Epithelial cell of esophagus (primary cell): ENCODE measurements around the gene TMEM209.
A peak's percentile ranks its signal among the peaks of the same experiment; 100 is the strongest.

Experiments used
- DNase-seq: peaks from one replicate; pipeline ENCODE4 v3.0.0; 2010; ENCODE audit warnings: low read depth
- H3K4me3 ChIP-seq: 2 replicates; pipeline ENCODE4 v1.5.1; 2011; ENCODE audit warnings: mild to moderate bottlenecking, low read length, control low read depth
- CTCF ChIP-seq: IDR thresholded peaks from 2 replicates; pipeline ENCODE4 v1.5.1; 2011; ENCODE audit warnings: low read depth, mild to moderate bottlenecking, low read length, control low read depth, inconsistent platforms; ENCODE audit not compliant: insufficient read depth; ENCODE audit errors: missing control alignments

Gene TMEM209

GRCh38 chr7:130180571-130181262 is 24.5 kb downstream of the TMEM209 start:
- TF ChIP-seq CTCF, result no peak
- DNase-seq, result peak; percentile 86

GRCh38 chr7:130179631-130180030 is 25.6 kb downstream of the TMEM209 start:
- no peak for DNase-seq
- no peak for TF ChIP-seq CTCF

More at GRCh38 chr7:130180571-130181262, 24.5 kb downstream of the TMEM209 start:
- no peak overlapping the region for H3K4me3 ChIP-seq

DNA sequence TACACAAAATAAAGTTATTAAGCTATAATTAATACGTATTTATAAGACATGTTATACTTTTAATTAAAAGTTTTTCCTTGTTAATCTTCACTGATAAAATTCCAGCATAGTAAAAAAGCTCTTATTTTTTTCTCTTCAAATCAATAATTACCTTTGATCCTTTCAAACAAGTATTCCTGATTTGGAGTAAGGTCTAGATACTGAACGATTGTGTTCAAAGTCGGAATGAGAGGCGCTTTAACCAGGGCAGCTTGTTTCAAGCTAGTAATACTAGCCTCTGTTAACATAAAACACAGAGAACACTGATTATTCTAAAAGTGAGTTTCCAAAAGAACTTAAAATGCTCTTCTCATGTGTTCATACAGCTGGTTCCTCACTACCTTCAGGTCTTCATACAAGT is 27.0 kb downstream of the TMEM209 start:
- TF ChIP-seq CTCF, result no peak
- no peak overlapping the region for H3K4me3 ChIP-seq
- DNase-seq, result no peak

More at GRCh38 chr7:130179631-130180030, 25.6 kb downstream of the TMEM209 start:
- H3K4me3 ChIP-seq, result no peak overlapping the region

DNA sequence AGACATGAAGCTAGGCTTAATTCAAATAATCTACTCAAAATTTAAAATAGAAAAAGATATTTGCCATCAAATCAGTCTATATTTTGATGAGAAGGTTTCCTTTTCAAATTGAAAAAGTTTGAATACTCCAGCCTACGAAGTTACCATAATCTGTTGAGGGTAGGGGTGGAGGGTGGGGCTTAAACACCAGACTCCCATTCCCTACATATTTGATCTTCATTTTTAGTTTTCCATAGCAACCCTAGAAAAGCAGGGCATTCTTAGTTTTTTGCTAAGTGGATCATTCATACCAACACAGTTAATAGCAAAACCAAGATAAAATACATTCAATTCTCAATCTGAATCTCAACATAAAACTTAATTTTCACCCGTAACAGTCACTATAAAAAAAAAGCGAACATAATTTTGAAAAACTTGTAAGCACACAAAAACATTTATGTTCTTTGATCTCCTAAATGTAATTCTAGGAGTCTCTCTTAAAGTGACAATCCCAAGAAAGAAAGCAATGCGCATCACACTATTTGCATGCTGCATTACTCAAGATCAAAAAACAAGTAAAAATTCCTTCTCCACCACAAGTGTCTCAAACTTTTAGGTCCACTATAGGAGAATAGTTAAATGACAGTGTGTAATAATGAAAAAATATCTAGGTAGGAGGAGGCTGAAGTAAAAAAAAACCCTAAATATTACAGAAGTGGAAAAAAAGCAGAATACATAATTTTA is 30.8 kb downstream of the TMEM209 start:
- DNase-seq, result no peak
- no peak for TF ChIP-seq CTCF
- H3K4me3 ChIP-seq, result no peak overlapping the region

- no peak for DNase-seq
- no peak overlapping the region for H3K4me3 ChIP-seq
- no peak for TF ChIP-seq CTCF
Measured at GRCh38 chr7:130162196-130162595, 43.0 kb downstream of the TMEM209 start.

DNA sequence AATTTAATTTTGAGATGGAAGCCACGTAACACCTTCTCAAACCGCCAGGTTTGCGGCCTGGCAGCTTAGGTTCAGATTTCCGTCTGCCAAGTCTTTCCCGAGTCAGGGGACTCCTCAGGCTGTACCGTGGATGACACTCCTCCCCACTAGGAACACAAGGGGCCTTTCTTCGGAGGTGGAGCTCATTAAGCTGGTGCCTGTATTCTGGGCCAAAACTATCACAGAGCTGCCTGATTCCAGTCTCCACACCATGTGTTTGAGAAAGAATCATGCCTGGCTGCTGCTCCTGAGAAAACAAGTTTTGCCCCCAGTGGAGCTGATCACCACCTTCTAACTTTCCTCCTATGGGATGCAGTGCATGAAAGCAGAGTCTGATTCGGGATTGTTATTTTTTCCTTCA is 44.8 kb downstream of the TMEM209 start:
- no peak for DNase-seq
- no peak for TF ChIP-seq CTCF
- H3K4me3 ChIP-seq, result no peak overlapping the region

DNA sequence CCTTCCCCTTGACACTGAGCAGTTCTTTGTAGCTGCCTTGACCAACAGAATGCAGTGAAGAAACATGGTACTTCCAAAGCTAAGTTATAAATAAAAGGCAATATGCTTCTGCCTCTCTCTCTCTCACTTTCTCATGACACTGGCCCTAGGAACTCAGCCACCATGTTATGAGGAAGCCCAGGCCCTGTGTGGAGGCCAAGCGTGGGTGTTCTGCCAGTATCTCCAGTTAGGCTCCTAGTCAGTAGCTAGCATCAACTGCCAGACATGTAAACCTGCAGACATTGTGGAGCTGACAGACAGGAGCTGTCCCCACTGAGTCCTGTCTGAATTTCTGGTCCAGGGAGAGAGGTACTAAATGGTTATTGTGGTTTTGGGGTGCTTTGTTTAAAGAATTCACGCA is 45.2 kb downstream of the TMEM209 start:
- no peak for DNase-seq
- no peak overlapping the region for H3K4me3 ChIP-seq
- TF ChIP-seq CTCF, result no peak
